ENCODE measurements around the gene OTUB1.
"Not testable (repeated sequence)": the region's sequence is repeated elsewhere in the genome, so short reads cannot be mapped to it uniquely, and the experiment has no call there.

OTUB1 gene

GRCh38 chr11:63986156-63986931 lies at the start of gene OTUB1:
OTUB1 (plus strand) TSS chr11:63986438; CDS start chr11:63986457, 19 bp downstream.
- H3K27ac ChIP-seq = peak within 1 kb of the TSS; percentile 86
- peak; percentile 76 for DNase-seq (ENCODE audit: low read depth, low spot score)

- no peak for DNase-seq (ENCODE audit: low read depth, low spot score)
- peak overlapping the region; percentile 40 for H3K27ac ChIP-seq
These were observed 48.3 kb upstream of the OTUB1 start for GRCh38 chr11:63937713-63938478.

- H3K27ac ChIP-seq = peak within 1 kb of the TSS; percentile 40
These were observed 47.5 kb upstream of the OTUB1 start, which contains the start of gene NAA40 for GRCh38 chr11:63938479-63939396. NAA40 (plus strand) TSS chr11:63939002; CDS start chr11:63939097, 95 bp downstream.

GRCh38 chr11:63939397-63939891 lies 46.8 kb upstream of the OTUB1 start:
- no peak overlapping the region for H3K27ac ChIP-seq

More at GRCh38 chr11:63938479-63939396, 47.5 kb upstream of the OTUB1 start, which contains the start of gene NAA40:
- DNase-seq (ENCODE audit: low read depth, low spot score) = peak; percentile 74

GRCh38 chr11:63940786-63941185 lies 45.5 kb upstream of the OTUB1 start:
- no peak for DNase-seq (ENCODE audit: low read depth, low spot score)
- H3K27ac ChIP-seq = no peak overlapping the region

More at GRCh38 chr11:63939397-63939891, 46.8 kb upstream of the OTUB1 start:
- DNase-seq (ENCODE audit: low read depth, low spot score) = no peak

GRCh38 chr11:63941901-63942300 lies 44.3 kb upstream of the OTUB1 start:
- H3K27ac ChIP-seq = no peak overlapping the region
- no peak for DNase-seq (ENCODE audit: low read depth, low spot score)

- DNase-seq (ENCODE audit: low read depth, low spot score) = no peak
- H3K27ac ChIP-seq = no peak overlapping the region
These were observed 43.4 kb upstream of the OTUB1 start for GRCh38 chr11:63942803-63943202.

- no peak for DNase-seq (ENCODE audit: low read depth, low spot score)
- H3K27ac ChIP-seq = no peak overlapping the region
These were observed 41.3 kb upstream of the OTUB1 start for GRCh38 chr11:63944987-63945386.

- H3K27ac ChIP-seq = no peak overlapping the region
- DNase-seq (ENCODE audit: low read depth, low spot score) = no peak
These were observed 40.6 kb upstream of the OTUB1 start for GRCh38 chr11:63945477-63946163.

- H3K27ac ChIP-seq = peak overlapping the region; percentile 88
- no peak for DNase-seq (ENCODE audit: low read depth, low spot score)
These were observed 34.3 kb upstream of the OTUB1 start for GRCh38 chr11:63951779-63952536.

GRCh38 chr11:63952570-63952969 lies 33.7 kb upstream of the OTUB1 start:
- no peak for DNase-seq (ENCODE audit: low read depth, low spot score)
- H3K27ac ChIP-seq = peak overlapping the region; percentile 88

GRCh38 chr11:63958008-63958407 lies 28.2 kb upstream of the OTUB1 start:
- no peak overlapping the region for H3K27ac ChIP-seq
- DNase-seq (ENCODE audit: low read depth, low spot score) = no peak

- no peak for DNase-seq (ENCODE audit: low read depth, low spot score)
These were observed 24.4 kb upstream of the OTUB1 start for GRCh38 chr11:63961608-63962412.

GRCh38 chr11:63963895-63964294 lies 22.3 kb upstream of the OTUB1 start:
- not testable (repeated sequence) for H3K27ac ChIP-seq; DNase-seq (ENCODE audit: low read depth, low spot score)

More at GRCh38 chr11:63961608-63962412, 24.4 kb upstream of the OTUB1 start:
- no peak overlapping the region for H3K27ac ChIP-seq

GRCh38 chr11:63966444-63966843 lies 19.8 kb upstream of the OTUB1 start:
- H3K27ac ChIP-seq = no peak overlapping the region
- no peak for DNase-seq (ENCODE audit: low read depth, low spot score)

GRCh38 chr11:63969461-63969860 lies 16.8 kb upstream of the OTUB1 start:
- H3K27ac ChIP-seq = no peak overlapping the region
- no peak for DNase-seq (ENCODE audit: low read depth, low spot score)

GRCh38 chr11:63970902-63971301 lies 15.3 kb upstream of the OTUB1 start:
- H3K27ac ChIP-seq = no peak overlapping the region
- no peak for DNase-seq (ENCODE audit: low read depth, low spot score)

- peak overlapping the region; percentile 88 for H3K27ac ChIP-seq
- not testable (repeated sequence) for DNase-seq (ENCODE audit: low read depth, low spot score)
These were observed 12.4 kb upstream of the OTUB1 start for GRCh38 chr11:63973912-63974258.
